GM21619 (cell line): ENCODE results near the gene OR10A6.

Source experiments
- ATAC-seq: cut with Tn5 transposase; IDR thresholded peaks from one replicate; pipeline ENCODE4 v1.9.1; 2021; ENCODE audit not compliant: unreplicated experiment

Gene OR10A6

DNA sequence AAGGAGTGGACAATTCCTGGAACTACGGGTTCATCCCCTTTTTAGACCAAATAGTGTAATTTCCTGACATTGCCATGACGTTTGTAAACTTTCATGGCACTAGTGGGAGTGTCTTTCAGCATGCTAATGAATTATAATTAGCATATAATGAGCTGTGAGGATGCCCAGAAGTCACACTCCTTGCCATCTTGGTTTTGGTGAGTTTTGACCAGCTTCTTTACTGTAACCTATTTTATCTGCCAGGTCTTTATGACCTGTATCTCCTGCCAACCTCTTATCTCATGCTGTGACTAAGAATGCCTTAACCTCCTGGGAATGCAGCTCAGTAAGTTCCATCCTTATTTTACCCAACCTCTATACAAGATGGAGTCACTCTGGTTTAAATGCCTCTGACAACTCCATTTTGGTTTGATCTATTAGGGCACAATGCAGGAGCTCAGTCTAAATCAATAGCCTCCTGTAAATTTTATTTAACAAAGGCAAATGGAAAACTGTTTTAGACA lies 20.7 kb downstream of the OR10A6 start:
- no peak for ATAC-seq

DNA sequence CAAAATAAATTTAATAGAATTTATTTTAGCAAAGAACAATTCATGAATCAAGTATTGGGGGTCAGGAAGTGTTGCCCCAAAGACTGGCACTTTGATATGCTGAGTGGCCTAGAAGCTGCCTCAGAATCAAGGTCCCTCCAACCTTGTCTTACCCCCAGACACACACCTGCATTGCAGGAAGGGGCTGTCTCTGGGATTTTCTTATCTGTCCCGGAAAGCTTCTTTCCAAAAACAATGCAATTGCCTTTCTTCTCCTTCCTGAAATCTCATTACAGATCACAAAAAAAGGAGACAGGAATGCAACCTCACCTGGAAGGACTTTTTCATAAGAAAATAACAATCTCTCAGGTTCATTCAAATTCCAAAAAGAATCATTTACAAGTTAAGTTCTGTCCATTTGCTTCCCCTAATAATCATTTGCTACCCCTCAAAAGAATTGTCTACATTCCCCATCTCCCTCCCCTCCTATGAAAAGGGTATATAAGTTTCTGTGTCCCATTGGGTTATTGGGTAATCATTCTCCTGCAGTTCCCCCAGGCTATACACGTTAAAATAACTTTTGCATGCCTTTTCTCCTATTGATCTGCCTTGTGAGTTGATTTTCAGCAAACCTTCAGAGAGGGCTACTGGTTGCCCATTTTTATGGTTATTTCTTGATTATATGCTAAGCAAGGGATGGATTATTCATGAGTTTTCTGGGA lies 21.3 kb downstream of the OR10A6 start:
- no peak for ATAC-seq

DNA sequence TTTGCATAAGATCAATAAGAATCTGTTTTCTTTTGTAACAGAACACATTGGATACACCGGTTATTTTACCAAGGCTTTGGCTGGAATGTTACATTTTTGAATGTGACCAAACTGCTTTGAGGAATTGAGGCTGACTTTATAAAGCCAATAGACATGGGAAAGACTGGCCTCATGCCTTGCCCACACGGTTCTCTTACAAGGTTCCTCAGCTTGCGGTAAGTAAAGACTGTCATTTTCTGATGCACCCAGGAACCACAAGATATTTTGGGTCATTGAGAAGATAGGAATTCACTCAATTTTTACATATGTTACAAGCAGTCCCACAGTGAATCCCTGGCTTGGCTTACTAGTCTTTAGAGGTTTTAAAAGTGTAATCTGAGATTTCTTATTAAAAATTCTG lies 23.9 kb downstream of the OR10A6 start:
- ATAC-seq = no peak

DNA sequence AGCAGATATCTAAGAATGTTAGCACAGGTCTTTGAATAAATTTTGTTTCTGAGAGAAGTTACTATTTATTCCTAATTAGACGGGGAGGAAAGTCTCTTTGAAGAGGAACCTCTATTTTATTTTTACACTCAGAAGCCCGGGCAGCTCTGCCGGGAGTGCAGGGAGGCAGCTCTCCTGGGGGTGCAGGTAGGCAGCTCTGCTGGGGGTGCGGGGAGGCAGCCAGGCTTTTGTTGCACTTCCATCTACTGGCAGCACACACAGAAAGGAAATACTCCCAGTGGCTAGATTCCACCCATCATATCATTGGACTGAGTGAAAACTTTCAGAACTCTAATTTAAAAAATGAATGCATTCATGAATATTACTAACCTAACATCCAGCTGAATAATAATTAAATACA lies 24.6 kb downstream of the OR10A6 start:
- ATAC-seq = no peak

DNA sequence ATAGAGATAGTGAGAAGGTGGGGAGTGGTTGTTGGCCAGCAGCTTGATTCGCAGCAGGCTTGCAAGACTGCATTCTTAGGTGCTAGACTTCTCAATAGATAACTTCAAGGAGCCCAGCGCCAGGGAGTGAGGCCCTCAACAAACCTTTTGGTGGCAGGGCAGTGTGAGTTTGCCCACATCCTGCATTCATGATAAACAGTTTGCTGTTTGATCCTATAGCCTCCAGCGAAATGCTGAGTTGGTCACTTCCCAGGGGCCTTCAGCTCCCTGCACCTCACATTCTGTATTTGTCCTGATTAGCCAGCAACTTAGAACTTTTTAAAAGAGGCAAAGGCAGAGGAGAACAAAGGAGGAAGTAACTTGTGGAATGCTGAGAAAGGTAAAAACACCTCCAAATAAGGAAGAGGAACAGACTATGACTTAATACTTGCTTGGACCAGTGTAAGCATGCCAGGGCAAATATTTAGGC lies 25.1 kb downstream of the OR10A6 start:
- no peak for ATAC-seq

DNA sequence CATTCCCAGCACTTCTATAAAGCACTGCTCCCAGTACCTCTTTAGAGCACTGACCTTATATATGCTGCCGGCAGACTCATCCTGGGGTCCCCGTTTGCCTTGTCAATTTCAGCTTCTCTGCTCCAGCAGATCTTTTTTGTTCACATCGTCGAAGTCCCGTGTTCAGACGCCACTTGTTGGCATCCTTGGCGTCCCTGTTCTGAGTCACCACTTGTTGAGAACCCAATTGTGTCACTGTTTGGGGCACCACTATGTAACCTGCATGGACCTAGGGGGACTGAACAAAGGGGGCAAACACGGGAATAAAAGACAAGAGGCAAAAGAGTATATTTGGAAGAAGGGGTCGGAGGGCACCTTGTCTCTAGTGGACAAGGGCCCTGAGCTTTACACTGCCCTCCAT lies 25.5 kb downstream of the OR10A6 start:
- no peak for ATAC-seq

DNA sequence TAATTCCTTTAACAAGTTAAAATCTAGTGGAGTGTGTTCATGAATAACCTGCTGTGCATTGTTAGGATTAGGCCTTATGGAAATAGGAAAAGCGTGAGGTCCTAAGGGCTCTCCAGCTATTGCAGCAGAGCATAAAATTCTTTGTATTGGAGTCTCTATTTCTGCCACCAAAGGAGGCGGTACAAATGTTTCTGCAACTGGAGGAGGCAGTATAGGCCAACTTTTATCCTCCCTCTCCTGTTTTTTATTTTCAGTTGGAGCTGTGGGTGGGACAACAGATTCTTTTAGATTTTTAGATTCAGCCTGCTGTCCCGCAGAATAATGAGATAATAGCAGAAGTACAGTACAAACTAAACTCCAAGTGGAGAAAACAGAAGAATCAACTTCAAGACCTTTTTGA lies 26.2 kb downstream of the OR10A6 start:
- ATAC-seq = no peak

DNA sequence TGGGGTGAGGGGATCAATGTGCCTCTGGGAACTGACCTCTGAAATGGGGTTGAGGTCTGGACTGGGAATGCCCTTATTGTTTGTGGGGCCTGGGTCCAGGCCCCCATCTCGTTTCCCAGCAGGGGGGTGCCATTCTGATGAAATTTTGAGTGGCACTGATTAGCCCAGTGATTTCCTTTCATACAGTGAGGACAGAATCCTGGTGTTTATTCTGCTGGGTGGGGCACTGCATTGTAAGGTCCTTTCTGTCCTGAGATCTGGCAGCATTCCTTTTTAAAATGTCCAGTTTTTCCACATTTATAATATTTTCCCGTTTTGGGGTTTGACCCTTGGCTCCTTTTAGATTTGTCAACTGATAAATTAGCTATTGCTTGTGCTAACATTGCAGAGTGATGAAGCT lies 27.1 kb downstream of the OR10A6 start:
- no peak for ATAC-seq

DNA sequence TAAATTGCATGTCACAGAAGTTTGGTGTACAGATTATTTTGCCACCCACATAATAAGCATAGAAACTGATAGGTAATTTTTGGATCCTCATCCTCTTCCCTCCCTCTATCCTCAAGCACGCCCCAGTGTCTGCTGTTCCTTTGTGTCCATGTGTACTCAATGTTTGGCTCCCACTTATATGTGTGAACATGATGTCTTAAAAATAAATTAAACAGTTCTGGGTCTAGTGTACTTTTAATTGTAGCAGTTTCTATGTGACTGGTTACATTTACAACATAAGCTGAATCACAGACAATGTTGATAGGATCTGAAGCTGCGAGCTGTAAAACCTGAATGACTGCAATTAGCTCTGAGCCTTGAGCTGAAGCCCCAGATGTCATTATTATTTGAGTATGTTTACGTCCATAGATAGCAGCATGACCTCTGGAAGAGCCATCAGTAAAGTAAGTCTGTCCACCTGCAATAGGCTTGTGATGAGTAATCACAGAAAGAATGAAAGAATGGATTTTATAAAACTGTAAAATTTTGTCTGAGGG lies 29.7 kb downstream of the OR10A6 start:
- ATAC-seq = no peak

DNA sequence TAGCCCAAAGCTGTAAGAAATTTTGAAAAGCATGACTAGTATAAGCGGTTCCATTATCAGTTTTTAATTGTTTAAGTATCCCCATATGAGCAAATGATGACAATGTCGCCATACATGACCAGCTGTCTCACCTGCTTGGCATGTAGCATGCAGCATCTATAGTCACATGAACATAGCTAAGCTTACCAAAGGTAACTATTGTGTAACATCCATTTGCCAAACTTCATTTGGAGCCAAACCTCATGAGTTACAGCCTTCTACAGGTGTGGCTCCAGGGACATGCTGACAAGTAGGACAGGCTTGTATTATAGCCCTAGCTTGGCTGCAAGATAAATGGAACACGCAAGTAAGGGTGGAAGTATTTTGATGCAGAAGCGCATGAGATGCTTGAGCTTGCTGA lies 30.4 kb downstream of the OR10A6 start:
- no peak for ATAC-seq

DNA sequence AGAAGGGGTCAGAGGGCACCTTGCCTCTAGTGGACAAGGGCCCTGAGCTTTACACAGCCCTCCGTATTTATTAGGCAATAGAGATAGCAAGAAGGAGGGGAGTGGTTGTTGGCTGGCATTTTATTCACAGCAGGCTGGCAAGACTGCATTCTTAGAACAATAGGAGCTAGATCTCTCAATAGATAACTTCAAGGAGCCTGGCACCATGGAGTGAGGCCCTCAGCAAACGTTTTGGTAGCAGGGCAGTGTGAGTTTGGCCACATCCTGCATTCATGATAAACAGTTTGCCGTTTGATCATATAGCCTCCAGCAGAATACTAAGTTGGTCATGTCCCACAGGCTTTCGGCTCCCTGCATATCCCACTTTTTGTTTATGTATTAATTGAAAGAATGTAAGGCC lies 31.6 kb downstream of the OR10A6 start:
- ATAC-seq = no peak

DNA sequence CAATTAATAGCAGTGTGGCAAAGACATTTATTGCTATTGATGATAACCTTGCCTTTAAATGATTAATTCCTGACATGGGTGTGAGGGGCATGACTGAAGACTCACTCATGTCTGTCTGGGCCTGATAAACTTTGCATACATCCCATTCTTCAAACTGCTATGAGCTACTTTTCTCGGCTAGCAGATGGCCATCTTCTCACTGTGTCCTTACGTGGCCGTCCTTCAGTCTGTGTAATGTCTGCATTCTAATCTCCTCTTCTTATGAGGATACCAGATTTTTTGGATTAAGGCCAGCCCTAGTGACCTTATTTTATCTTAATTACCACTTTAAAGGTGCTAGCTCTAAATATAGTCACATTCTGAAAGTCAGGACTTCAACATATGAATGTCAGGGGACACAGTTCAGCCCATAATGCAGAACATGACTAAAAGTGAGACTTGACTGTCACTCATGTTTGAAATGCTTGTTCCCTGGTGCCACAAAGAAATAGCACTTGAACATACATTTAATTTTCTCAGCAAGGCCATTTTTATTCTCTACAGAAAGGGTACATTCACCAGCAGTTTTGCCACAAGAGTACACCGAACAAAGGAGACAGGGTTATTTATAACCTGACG lies 32.3 kb downstream of the OR10A6 start:
- ATAC-seq = no peak

DNA sequence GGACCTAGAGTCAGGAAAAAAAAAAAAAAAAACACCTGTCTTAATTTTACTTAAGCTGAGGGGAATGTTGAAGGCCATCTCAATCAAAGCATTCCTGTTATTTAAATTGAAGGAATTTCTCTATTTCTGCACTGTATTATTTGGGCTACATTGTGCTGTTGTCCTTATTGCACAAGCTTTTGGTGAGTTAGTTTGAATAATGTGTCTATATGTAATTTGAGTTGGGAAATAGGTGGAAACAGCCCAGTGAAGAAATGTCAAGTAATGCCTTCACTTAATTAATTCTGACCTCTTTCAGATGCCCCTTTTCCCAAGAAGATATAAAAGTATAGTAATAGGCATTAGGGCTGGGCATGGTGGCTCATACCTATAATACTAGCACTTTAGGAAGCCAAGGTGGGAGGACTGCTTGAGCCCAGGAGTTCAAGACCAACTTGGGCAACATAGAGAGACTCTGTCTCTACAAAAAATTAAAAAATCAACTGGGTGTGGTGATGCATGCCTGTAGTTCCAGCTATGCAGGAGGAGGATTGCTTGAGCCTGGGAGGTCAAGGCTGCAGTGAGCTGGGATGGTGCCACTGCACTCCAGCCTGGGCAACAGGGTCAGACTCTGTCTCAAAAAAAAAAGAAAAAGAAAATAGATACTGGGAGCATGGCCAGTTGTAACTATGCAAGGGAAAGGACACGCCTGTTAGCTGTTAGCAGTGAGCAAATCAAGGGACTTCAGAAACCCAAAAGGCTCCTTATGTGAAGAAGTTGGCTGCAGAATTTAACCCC lies 34.9 kb downstream of the OR10A6 start:
- no peak for ATAC-seq

DNA sequence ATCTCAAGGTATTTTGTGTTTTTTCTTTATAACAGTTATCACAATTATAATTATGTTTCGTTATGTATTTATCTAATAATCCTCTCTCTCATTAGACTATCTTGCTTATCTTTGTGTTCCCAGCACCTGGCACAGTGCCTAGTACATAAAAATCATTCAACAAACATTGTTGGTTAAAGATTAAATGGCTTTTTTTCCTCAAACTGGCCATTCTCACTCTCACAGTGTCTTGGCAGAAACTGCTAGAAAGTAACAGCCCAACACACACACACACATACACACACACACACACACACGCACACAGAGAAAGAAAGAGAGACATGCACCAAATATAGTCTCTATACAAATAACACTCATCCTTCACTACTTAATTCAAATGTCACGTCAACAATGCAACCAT lies 36.8 kb downstream of the OR10A6 start:
- ATAC-seq = no peak

DNA sequence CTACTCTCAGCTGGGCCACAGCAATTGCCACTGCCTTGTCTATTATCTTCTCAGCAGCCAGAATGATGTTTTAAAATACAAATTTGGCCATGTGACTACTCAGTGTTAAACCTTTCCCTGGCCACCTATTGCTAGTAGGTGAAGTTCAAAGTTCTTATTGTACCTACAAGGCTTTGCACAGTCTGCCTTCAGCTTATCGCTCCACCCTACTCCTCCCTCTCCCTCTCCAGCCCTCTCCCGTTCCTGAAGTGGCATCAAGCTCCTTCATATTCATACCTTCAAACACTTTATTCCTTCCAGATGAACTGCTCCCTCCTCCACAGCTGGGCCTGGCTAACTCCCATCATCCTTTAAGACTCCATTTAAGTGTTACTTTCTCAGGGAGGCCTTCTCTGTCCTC lies 37.3 kb downstream of the OR10A6 start:
- no peak for ATAC-seq

DNA sequence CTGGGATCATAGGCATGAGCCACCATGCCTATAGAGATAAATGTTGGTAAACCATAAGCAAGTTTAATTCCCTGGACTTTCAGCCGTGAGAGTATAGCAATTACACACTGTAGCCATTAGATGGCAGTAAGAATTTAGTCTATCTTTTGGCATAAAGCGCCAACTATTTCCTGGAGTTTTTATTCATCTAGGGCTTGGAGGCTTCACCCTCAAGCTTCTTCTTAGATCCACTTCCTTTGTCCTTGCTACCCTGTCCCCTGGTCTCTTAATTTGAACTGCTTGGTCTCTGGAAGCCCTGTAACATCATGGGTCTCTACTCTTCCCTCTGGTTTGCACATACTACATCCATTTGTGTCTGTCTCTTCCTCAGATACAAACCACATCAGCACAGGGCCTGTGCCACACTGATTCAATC lies 38.2 kb downstream of the OR10A6 start:
- peak; percentile 66 for ATAC-seq

DNA sequence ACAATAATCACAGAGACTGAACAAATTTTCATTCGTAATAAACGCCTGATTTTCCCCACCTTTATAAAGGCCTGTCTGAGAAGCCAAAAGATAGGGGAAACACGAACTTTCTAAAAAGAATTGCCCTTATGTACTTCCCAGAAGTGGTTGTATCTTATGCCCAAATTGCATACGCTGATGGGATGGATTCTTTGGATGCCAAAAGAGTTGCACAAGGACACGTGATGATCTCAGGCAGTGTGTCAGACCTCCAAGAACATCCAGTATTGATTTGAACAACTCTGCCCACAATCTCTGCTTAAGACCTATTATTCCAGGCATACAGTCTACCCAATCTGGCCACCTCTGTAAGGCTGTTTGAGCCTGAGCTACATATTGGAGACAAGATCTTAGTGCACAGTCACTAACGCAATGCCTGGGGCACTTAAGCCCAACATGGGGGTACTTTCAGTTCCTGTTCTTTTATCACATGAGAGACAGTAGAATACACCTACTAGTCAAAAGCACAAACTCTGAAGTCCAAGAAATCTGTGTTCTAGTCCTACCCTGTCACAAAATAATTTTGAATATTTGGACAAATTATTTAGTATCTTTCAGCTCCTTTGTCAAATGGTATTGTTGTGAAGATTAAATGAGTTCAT lies 38.9 kb downstream of the OR10A6 start:
- peak; percentile 37 for ATAC-seq

DNA sequence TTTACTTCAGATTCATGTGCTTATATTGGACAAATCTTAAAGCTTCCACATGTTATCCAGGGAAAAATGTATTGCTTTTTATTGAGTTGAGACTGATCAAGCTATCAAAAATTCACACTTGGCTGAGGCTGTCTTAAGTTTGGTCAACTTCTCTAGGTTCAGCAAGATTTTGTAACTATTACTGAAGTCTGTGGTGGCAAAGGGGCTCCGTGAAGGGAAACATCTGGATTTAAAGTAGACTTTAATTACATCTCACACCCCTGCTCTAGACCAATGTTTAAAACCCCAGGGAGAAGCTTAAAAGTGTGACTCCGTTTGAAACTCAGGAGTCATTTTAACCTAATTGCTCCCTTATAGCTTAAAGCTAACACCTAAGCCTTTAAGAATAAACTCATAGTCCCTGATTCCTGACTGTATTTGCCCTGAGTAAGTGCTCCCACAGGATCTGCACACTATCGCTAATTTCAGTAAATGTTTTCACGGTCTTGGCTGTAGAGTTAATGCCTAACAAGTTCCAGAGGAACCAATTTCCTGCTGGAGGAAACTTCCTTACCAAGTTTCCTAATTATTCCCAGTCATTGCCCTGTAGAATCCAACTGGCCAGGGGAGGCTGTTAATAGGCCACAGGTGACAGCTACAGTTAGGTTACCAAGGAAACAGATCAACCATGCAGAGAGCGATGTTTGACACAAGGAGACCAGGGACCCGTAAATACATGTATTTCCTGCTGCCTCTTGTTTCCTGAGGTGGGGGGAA lies 40.5 kb downstream of the OR10A6 start:
- peak; percentile 45 for ATAC-seq

DNA sequence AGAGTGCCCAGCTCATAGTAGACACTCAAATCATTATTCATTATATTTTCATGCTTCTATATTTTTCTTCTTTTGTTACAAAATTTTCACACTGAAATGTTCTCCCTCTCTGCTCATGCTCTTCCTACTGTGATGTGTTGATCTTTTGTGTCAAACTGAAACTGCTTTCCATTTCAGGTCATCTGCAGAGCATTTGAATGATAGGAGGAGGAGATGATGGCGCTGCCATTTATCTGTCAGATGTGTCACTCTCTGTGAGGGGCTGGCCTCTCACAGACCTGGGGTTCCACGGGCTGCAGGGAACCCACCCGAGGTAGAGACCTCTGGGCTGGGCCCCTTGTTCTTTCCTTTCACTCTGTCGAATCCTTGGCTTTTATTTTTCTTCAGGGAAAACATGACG lies 41.1 kb downstream of the OR10A6 start:
- ATAC-seq = no peak

DNA sequence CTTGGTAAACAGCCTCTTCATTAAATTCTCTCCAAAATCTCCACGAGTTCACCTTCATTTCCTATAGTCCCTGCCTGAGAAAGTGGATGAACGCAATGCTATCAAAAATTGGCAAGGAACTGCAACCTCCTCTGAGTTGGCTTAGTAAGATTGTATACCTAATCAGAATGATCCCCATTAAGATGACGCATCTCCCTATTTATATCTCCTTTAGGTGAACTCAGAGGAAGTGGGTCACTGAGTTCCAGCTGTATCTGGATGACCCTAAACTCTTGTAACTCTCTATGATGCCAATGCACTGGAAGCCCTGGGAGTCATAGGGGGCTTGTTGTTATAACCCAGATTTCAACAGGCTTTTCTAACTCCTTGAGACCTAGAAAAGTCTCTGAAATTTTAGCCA lies 48.2 kb downstream of the OR10A6 start:
- no peak for ATAC-seq
